CD14-positive monocyte (primary cell): ENCODE data around the gene PRSS50. TPM values are rescaled to one million over a fixed set of nuclear protein-coding genes. Genes with fewer than 3 reads are reported as not detected.

ENCODE experiments used
- DNase-seq, 3 donors: peaks; one replicate each; pipeline ENCODE4 v3.0.0-alpha.2; 2011 to 2022
- H2AFZ ChIP-seq: 2 replicates; pipeline ENCODE4 v1.6.0; 2012; ENCODE audit warnings: mild to moderate bottlenecking, low read depth, low read length, inconsistent platforms; ENCODE audit not compliant: insufficient read depth, poor library complexity, severe bottlenecking
- H3K27ac ChIP-seq, 2 donors: 1 replicate in 1 of 2; 2 replicates in 1 of 2; pipeline ENCODE4 v1.5.1; 2012 to 2013; ENCODE audit warnings: low read length in 2 of 2, control low read depth in 1 of 2, inconsistent platforms in 1 of 2, low read depth in 1 of 2, mild to moderate bottlenecking in 1 of 2
- H3K27me3 ChIP-seq, 2 donors: one replicate each; pipeline versions ENCODE4 v1.6.0 to v1.6.1; 2011 to 2013; ENCODE audit warnings: low read length in 2 of 2; ENCODE audit not compliant: control insufficient read depth in 2 of 2, insufficient read depth in 2 of 2
- H3K36me3 ChIP-seq, 2 donors: replicated peaks in 1 of 2; 1 replicate in 1 of 2; 2 replicates in 1 of 2; pipeline versions ENCODE4 v1.5.1 to v1.6.1; 2012 to 2013; ENCODE audit warnings: low read length in 2 of 2, control low read depth in 1 of 2, inconsistent platforms in 1 of 2, mild to moderate bottlenecking in 1 of 2; ENCODE audit not compliant: insufficient read depth in 2 of 2, control insufficient read depth in 1 of 2
- H3K4me1 ChIP-seq, 2 donors: 1 replicate in 1 of 2; 2 replicates in 1 of 2; pipeline versions ENCODE4 v1.5.1 to v1.6.1; 2012 to 2013; ENCODE audit warnings: low read length in 2 of 2, control low read depth in 1 of 2, inconsistent platforms in 1 of 2, mild to moderate bottlenecking in 1 of 2, moderate library complexity in 1 of 2; ENCODE audit not compliant: insufficient read depth in 2 of 2, control insufficient read depth in 1 of 2
- H3K4me2 ChIP-seq: replicated peaks from 2 replicates; pipeline ENCODE3; 2012; ENCODE audit warnings: low read length, moderate library complexity, mild to moderate bottlenecking; ENCODE audit not compliant: poor library complexity, severe bottlenecking; ENCODE audit errors: extremely low read depth
- H3K4me3 ChIP-seq, 3 experiments: fragments of 200-600 bp in 1 of 3; sonication (generic) in 1 of 3; replicated peaks in 1 of 3; 1 replicate in 2 of 3; 2 replicates in 1 of 3; pipeline ENCODE4 v1.5.1; 2011 to 2013; ENCODE audit warnings: low read length in 3 of 3, mild to moderate bottlenecking in 3 of 3, control low read depth in 2 of 3, low read depth in 2 of 3, inconsistent platforms in 1 of 3, moderate library complexity in 1 of 3
- H3K79me2 ChIP-seq: 2 replicates; pipeline ENCODE4 v1.6.0; 2012; ENCODE audit warnings: mild to moderate bottlenecking, control low read depth, inconsistent platforms, low read length, moderate library complexity; ENCODE audit not compliant: insufficient read depth
- H3K9ac ChIP-seq: 2 replicates; pipeline ENCODE4 v1.6.0; 2017; ENCODE audit warnings: low read length, mild to moderate bottlenecking; ENCODE audit not compliant: insufficient read depth, poor library complexity, severe bottlenecking
- H3K9me3 ChIP-seq, 2 donors: replicated peaks in 1 of 2; 1 replicate in 1 of 2; 2 replicates in 1 of 2; pipeline versions ENCODE4 v1.5.1 to v1.6.1; 2012 to 2013; ENCODE audit warnings: low read length in 2 of 2, control low read depth in 1 of 2; ENCODE audit not compliant: control insufficient read depth in 1 of 2, insufficient read depth in 1 of 2
- H4K20me1 ChIP-seq: 2 replicates; pipeline ENCODE4 v1.6.0; 2012; ENCODE audit warnings: mild to moderate bottlenecking, low read length, control low read depth, moderate library complexity; ENCODE audit not compliant: insufficient read depth
- H3K27ac Mint-ChIP-seq, 7 donors: one replicate each; pipeline ENCODE4 v1.8.0; 2020; ENCODE audit warnings: mild to moderate bottlenecking in 7 of 7, mixed read lengths in 7 of 7, moderate library complexity in 6 of 7, inconsistent platforms in 2 of 7
- H3K27me3 Mint-ChIP-seq, 3 donors: one replicate each; pipeline ENCODE4 v1.8.0; 2021 to 2022; ENCODE audit warnings: low read depth in 3 of 3, mild to moderate bottlenecking in 3 of 3, mixed read lengths in 3 of 3, moderate library complexity in 3 of 3, inconsistent platforms in 1 of 3
- H3K36me3 Mint-ChIP-seq, 2 donors: one replicate each; pipeline ENCODE4 v1.8.0; 2020; ENCODE audit warnings: mixed read lengths in 2 of 2, inconsistent platforms in 1 of 2, mild to moderate bottlenecking in 1 of 2
- H3K4me1 Mint-ChIP-seq: one replicate; pipeline ENCODE4 v1.8.0; 2020; ENCODE audit warnings: mild to moderate bottlenecking, mixed read lengths
- H3K4me3 Mint-ChIP-seq, 2 donors: one replicate each; pipeline ENCODE4 v1.8.0; 2020; ENCODE audit warnings: mild to moderate bottlenecking in 2 of 2, mixed read lengths in 2 of 2, moderate library complexity in 1 of 2
- H3K9me3 Mint-ChIP-seq, 7 donors: one replicate each; pipeline ENCODE4 v1.8.0; 2020 to 2022; ENCODE audit warnings: mixed read lengths in 7 of 7, mild to moderate bottlenecking in 6 of 7, moderate library complexity in 6 of 7, inconsistent platforms in 2 of 7
- CTCF ChIP-seq: fragments of 200-600 bp; IDR thresholded peaks from one replicate; pipeline ENCODE4 v1.8.0; 2022; ENCODE audit warnings: antibody characterized with exemption, mild to moderate bottlenecking
- WGBS: methylation state at CpG from one replicate; pipeline ENCODE4 v1.1.5; 2013; ENCODE audit warnings: missing lambda C conversion rate; ENCODE audit not compliant: insufficient coverage; 5-methylcytosine and 5-hydroxymethylcytosine counted together
- intact Hi-C, 2 donors: fragments of 100-400 bp; cut with micrococcal nuclease; formaldehyde crosslinking; loops; one replicate each; pipeline versions ENCODE4 v1.15.0 to v1.15.1; 2023
- polyA plus RNA-seq, 3 donors: library from polyadenylated mRNA; depleted of rRNA in 1 of 3; unstranded in 2 of 3; stranded (reverse) in 1 of 3; fragments of 300-500 nt in 2 of 3; fragments of >200 nt in 1 of 3; fragmentation: Illumina TruSeq in 2 of 3; gene quantifications; 1 replicate in 2 of 3; 2 replicates in 1 of 3; pipeline ENCODE4 v1.2.3, GENCODE V29; 2012 to 2021

PRSS50 gene
- polyA plus RNA-seq, 3 donors = not detected

GRCh38 chr3:46734773-46735172, 17.1 kb upstream of the PRSS50 start:
- H3K9me3 Mint-ChIP-seq = peaks cover 0 to 3% (median 0%) of the 10 kb centered on the region in 7 donors
- H2AFZ ChIP-seq = no peak overlapping the region
- H3K9me3 ChIP-seq = no peaks in the 10 kb centered on the region
- H3K4me3 Mint-ChIP-seq = no peak overlapping the region
- H3K27me3 ChIP-seq = peaks cover 0 to 2% of the 10 kb centered on the region in 2 donors
- H3K9ac ChIP-seq = no peak overlapping the region
- no peaks in the 10 kb centered on the region for H3K36me3 ChIP-seq
- no peak overlapping the region for H3K4me3 ChIP-seq
- H3K4me1 ChIP-seq = no peaks in the 10 kb centered on the region
- no peak for DNase-seq
- no peak overlapping the region for H3K27ac ChIP-seq
- intact Hi-C loops = no loop called here
- no peaks in the 10 kb centered on the region for H3K4me1 Mint-ChIP-seq
- no peaks in the 10 kb centered on the region for H3K36me3 Mint-ChIP-seq
- no peak overlapping the region for H3K4me2 ChIP-seq
- TF ChIP-seq CTCF = no peak
- H3K79me2 ChIP-seq = no peaks in the 10 kb centered on the region
- H3K27me3 Mint-ChIP-seq = peaks cover 3 to 13% (median 8%) of the 10 kb centered on the region in 3 donors
- no peaks in the 10 kb centered on the region for H4K20me1 ChIP-seq
- no peak overlapping the region for H3K27ac Mint-ChIP-seq
- WGBS = 97% methylated on average over 3 of the region's 4 CpGs

GRCh38 chr3:46733026-46733800, 15.5 kb upstream of the PRSS50 start:
- H3K4me1 Mint-ChIP-seq = no peaks in the 10 kb centered on the region
- no peaks in the 10 kb centered on the region for H3K9me3 ChIP-seq
- no peaks in the 10 kb centered on the region for H4K20me1 ChIP-seq
- TF ChIP-seq CTCF = no peak
- H3K79me2 ChIP-seq = no peaks in the 10 kb centered on the region
- no peak overlapping the region for H3K27ac Mint-ChIP-seq
- no peak overlapping the region for H3K4me2 ChIP-seq
- H3K36me3 ChIP-seq = no peaks in the 10 kb centered on the region
- H3K27me3 ChIP-seq = peaks cover 2 to 3% of the 10 kb centered on the region in 2 donors
- no peaks in the 10 kb centered on the region for H3K4me1 ChIP-seq
- H3K27me3 Mint-ChIP-seq = peaks cover 4 to 15% (median 8%) of the 10 kb centered on the region in 3 donors
- no peak for DNase-seq
- intact Hi-C loops = no loop called here
- H3K4me3 ChIP-seq = no peak overlapping the region
- H3K9ac ChIP-seq = no peak overlapping the region
- 86% methylated on average over 3 of the region's 9 CpGs for WGBS
- no peak overlapping the region for H2AFZ ChIP-seq
- H3K9me3 Mint-ChIP-seq = no peaks in the 10 kb centered on the region
- no peak overlapping the region for H3K27ac ChIP-seq
- no peaks in the 10 kb centered on the region for H3K36me3 Mint-ChIP-seq
- H3K4me3 Mint-ChIP-seq = no peak overlapping the region
